Right lobe of liver (tissue), 4 donors: ENCODE measurements around the gene COX6A2.

Experiments used
- POLR2A ChIP-seq: fragments of 450-650 bp; IDR thresholded peaks from one replicate; pipeline ENCODE4 v1.6.1; 2017; ENCODE audit warnings: antibody characterized with exemption, mild to moderate bottlenecking
- TF ChIP-seq, protein P1 (sequence below), 4 donors: fragments of 200-600 bp in 3 of 4; fragments of 450-650 bp in 1 of 4; IDR thresholded peaks; one replicate each; pipeline versions ENCODE4 v1.5.1 to v1.8.0; 2016 to 2022; ENCODE audit warnings: antibody characterized with exemption in 4 of 4, mild to moderate bottlenecking in 2 of 4
- donor health status: DM: no; HTN: no; CAD: no.
- donor health status: DM: no; HTN: no; CAD: no.
- donor health status: DM: no; HTN: yes; CAD: no.

- TF ChIP-seq, protein P1, sequence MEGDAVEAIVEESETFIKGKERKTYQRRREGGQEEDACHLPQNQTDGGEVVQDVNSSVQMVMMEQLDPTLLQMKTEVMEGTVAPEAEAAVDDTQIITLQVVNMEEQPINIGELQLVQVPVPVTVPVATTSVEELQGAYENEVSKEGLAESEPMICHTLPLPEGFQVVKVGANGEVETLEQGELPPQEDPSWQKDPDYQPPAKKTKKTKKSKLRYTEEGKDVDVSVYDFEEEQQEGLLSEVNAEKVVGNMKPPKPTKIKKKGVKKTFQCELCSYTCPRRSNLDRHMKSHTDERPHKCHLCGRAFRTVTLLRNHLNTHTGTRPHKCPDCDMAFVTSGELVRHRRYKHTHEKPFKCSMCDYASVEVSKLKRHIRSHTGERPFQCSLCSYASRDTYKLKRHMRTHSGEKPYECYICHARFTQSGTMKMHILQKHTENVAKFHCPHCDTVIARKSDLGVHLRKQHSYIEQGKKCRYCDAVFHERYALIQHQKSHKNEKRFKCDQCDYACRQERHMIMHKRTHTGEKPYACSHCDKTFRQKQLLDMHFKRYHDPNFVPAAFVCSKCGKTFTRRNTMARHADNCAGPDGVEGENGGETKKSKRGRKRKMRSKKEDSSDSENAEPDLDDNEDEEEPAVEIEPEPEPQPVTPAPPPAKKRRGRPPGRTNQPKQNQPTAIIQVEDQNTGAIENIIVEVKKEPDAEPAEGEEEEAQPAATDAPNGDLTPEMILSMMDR (IDR thresholded peaks at IDR 0.05) = no peak
- no peak for TF ChIP-seq POLR2A
Measured at GRCh38 chr16:31453255-31454204, 25.4 kb upstream of the COX6A2 start.
